A549 (cell line): ENCODE data around the gene ADAM10. TPM values are rescaled to one million over a fixed set of nuclear protein-coding genes. Genes with fewer than 3 reads are reported as not detected.
A peak's percentile ranks its signal among the peaks of the same experiment; 100 is the strongest.

ENCODE experiments used
- ATAC-seq, 2 experiments: fragments of 200-7000 bp in 1 of 2; fragments of >200 bp in 1 of 2; cut with Nextera tagmentation in 1 of 2; cut with Tn5 transposase in 1 of 2; 3 replicates each; pipeline versions ENCODE4 v1.8.0 to v1.9.1; 2018 to 2020; ENCODE audit warnings: mild to moderate bottlenecking in 1 of 2, moderate library complexity in 1 of 2
- CTCF ChIA-PET: fragments of 300-600 bp; sonication (Branson Sonifier 250); formaldehyde crosslinking; extraction: SDS; loops from one replicate; lab custom pipeline; 2021; ENCODE audit warnings: antibody characterized with exemption, inconsistent platforms; lab: Yijun Ruan, JAX
- POLR2A ChIA-PET: fragments of 350-600 bp; formaldehyde crosslinking; extraction: SDS; loops from one replicate; lab custom pipeline; 2021; ENCODE audit warnings: antibody characterized with exemption, inconsistent platforms; lab: Yijun Ruan, JAX
- DNase-seq, 2 experiments: peaks; one replicate each; pipeline versions ENCODE4 v3.0.0 to v3.0.0-alpha.2; 2011 to 2016; ENCODE audit warnings: low read depth in 1 of 2, low spot score in 1 of 2
- FAIRE-seq: peaks from 2 replicates; lab custom pipeline; 2011; peaks lifted over from hg19 to GRCh38; lab: Jason Lieb, UNC
- H3K27ac ChIP-seq, 2 experiments: fragments of >200 bp; sonication (Bioruptor Twin); formaldehyde crosslinking; 3 replicates each; pipeline ENCODE4 v1.5.1; 2016 to 2017
- H3K4me1 ChIP-seq: fragments of >200 bp; sonication (Bioruptor Twin); formaldehyde crosslinking; 3 replicates; pipeline ENCODE4 v1.6.1; 2016
- H3K4me2 ChIP-seq: fragments of >200 bp; sonication (Bioruptor Twin); formaldehyde crosslinking; 3 replicates; pipeline ENCODE4 v1.6.1; 2016
- H3K4me3 ChIP-seq: fragments of >200 bp; sonication (Bioruptor Twin); formaldehyde crosslinking; 3 replicates; pipeline ENCODE4 v1.5.1; 2016
- H3K9me3 ChIP-seq: fragments of >200 bp; sonication (Bioruptor Twin); formaldehyde crosslinking; 3 replicates; pipeline ENCODE4 v1.6.1; 2016
- BHLHE40 ChIP-seq: IDR thresholded peaks from 2 replicates; pipeline ENCODE4 v1.6.1; 2012; ENCODE audit warnings: low read depth, low read length, inconsistent platforms
- CBX2 ChIP-seq: fragments of 200-600 bp; sonication (generic); IDR thresholded peaks from 2 replicates; pipeline ENCODE4 v1.6.1; 2016; ENCODE audit warnings: low read depth, mild to moderate bottlenecking, borderline replicate concordance
- CBX8 ChIP-seq: fragments of 200-600 bp; sonication (generic); IDR thresholded peaks from 2 replicates; pipeline ENCODE4 v1.6.1; 2016
- CEBPB ChIP-seq, 2 experiments: fragments of >200 bp in 1 of 2; sonication (Bioruptor Twin) in 1 of 2; formaldehyde crosslinking in 1 of 2; IDR thresholded peaks; 2 replicates each; pipeline ENCODE4 v1.6.1; 2012 to 2016
- FOXS1 ChIP-seq: fragments of 250-450 bp; sonication (Bioruptor Pico); IDR thresholded peaks from 2 replicates; pipeline ENCODE4 v1.5.0; 2020; ENCODE audit warnings: mild to moderate bottlenecking, moderate library complexity
- GATA3 ChIP-seq: IDR thresholded peaks from 2 replicates; pipeline ENCODE4 v1.6.1; 2012; ENCODE audit warnings: borderline replicate concordance
- KDM1A ChIP-seq: fragments of 200-600 bp; sonication (generic); IDR thresholded peaks from 2 replicates; pipeline ENCODE4 v1.6.1; 2016; ENCODE audit warnings: low read depth, mild to moderate bottlenecking
- MAZ ChIP-seq: fragments of 150-350 bp; IDR thresholded peaks from 2 replicates; pipeline ENCODE4 v1.6.1; 2014; ENCODE audit warnings: antibody characterized with exemption, low read depth, low read length, borderline replicate concordance
- REST ChIP-seq: fragments of 200-600 bp; sonication (generic); IDR thresholded peaks from 2 replicates; pipeline ENCODE4 v1.6.1; 2016; ENCODE audit warnings: antibody characterized with exemption, mild to moderate bottlenecking, moderate library complexity
- TFCP2L1 ChIP-seq: fragments of 250-450 bp; sonication (Bioruptor Pico); IDR thresholded peaks from 2 replicates; pipeline ENCODE4 v1.5.0; 2021; ENCODE audit warnings: mild to moderate bottlenecking
- WGBS: methylation state at CpG from one replicate; pipeline ENCODE4 v1.1.6; 2017; ENCODE audit errors: missing lambda C conversion rate; 5-methylcytosine and 5-hydroxymethylcytosine counted together
- polyA plus RNA-seq, 4 experiments: library from polyadenylated mRNA; depleted of rRNA in 3 of 4; stranded (reverse); fragments of >200 nt; fragmentation: RNase III in 1 of 4; extraction: RNeasy Plus Mini Kit Qiagen cat#74134 plus additional on column Dnase treatment in 1 of 4; gene quantifications; 2 replicates in 3 of 4; 3 replicates in 1 of 4; pipeline ENCODE4 v1.2.3, GENCODE V29; 2011 to 2017
- TF ChIP-seq, protein P1 (sequence below): fragments of 250-450 bp; sonication (Bioruptor Pico); IDR thresholded peaks from 2 replicates; pipeline ENCODE4 v1.5.0; 2020; ENCODE audit warnings: low read depth, mild to moderate bottlenecking, moderate library complexity
- TF ChIP-seq, protein P2 (sequence below): fragments of >200 bp; sonication (Bioruptor Twin); formaldehyde crosslinking; IDR thresholded peaks from 3 replicates; pipeline ENCODE4 v1.5.1; 2016

Gene ADAM10
- polyA plus RNA-seq, 2 of the 4 experiments (the other 2 are of a cell fraction) = 200 to 210 TPM

DNA sequence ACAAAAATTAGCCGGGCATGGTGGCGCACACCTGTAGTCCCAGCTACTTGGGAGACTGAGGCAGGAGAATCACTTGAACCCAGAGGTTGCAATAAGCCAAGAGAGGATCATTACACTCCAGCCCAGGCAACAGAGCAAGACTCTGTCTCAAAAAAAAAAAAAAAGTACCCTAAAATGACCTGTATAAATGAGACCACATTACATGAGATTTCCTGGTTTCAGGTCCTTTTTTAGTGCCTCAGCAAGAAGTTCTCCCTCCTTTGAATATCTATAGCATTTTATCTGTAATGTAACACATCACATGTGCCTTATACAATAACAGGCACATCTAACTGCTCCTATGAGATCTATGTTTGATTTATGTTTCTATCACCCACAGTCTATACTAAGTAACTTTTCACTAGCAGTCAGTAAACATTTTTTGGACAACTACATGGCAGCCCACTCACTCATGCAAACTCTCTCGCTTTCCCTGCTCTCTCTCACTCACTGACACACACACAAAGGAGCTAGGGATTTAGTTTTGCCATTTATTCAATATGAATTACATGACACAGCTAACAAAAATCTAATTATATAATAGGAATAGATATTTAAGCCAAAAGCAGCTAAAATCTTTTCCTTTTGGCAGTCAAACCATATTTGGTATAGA lies 34.1 kb downstream of the ADAM10 start (continued):
- TF ChIP-seq REST (no peak), CBX8 (no peak)

- FAIRE-seq = peak; percentile 86
- Histone ChIP-seq H3K4me2 (no peak overlapping the region), H3K9me3 (no peaks in the 10 kb centered on the region), H3K4me1 (peaks cover 8% of the 10 kb centered on the region; the same call in 1 of the 3 replicates), H3K4me3 (no peak overlapping the region), H3K27ac (no peak overlapping the region)
- no peak for ATAC-seq
- DNase-seq = no peak
- TF ChIP-seq GATA3 (no peak), CBX2 (no peak), CEBPB (IDR thresholded peaks at IDR 0.05) (no peak), MAZ (no peak), BHLHE40 (no peak), TFCP2L1 (CRISPR knock-in tag) (no peak)
- TF ChIP-seq, protein P1, sequence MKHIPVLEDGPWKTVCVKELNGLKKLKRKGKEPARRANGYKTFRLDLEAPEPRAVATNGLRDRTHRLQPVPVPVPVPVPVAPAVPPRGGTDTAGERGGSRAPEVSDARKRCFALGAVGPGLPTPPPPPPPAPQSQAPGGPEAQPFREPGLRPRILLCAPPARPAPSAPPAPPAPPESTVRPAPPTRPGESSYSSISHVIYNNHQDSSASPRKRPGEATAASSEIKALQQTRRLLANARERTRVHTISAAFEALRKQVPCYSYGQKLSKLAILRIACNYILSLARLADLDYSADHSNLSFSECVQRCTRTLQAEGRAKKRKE (CRISPR knock-in tag) = no peak
- TF ChIP-seq, protein P2, sequence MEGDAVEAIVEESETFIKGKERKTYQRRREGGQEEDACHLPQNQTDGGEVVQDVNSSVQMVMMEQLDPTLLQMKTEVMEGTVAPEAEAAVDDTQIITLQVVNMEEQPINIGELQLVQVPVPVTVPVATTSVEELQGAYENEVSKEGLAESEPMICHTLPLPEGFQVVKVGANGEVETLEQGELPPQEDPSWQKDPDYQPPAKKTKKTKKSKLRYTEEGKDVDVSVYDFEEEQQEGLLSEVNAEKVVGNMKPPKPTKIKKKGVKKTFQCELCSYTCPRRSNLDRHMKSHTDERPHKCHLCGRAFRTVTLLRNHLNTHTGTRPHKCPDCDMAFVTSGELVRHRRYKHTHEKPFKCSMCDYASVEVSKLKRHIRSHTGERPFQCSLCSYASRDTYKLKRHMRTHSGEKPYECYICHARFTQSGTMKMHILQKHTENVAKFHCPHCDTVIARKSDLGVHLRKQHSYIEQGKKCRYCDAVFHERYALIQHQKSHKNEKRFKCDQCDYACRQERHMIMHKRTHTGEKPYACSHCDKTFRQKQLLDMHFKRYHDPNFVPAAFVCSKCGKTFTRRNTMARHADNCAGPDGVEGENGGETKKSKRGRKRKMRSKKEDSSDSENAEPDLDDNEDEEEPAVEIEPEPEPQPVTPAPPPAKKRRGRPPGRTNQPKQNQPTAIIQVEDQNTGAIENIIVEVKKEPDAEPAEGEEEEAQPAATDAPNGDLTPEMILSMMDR = no peak
- POLR2A ChIA-PET = interaction anchor here (0.6 kb wide), 1 partner anchor 1273 kb away, joined by 8 read pairs; no protein-coding TSS in a partner anchor
- CTCF ChIA-PET = no interaction called here
These were observed 38.8 kb downstream of the ADAM10 start for GRCh38 chr15:58710701-58711100.

GRCh38 chr15:58707397-58707796 lies 42.1 kb downstream of the ADAM10 start:
- WGBS = 86% methylated on average over 4 of the region's 4 CpGs

More at GRCh38 chr15:58707397-58707796, 42.1 kb downstream of the ADAM10 start:
- ChIA-PET CTCF (no interaction called here), POLR2A (no interaction called here)
- H3K27ac ChIP-seq = no peak overlapping the region
- H3K4me2 ChIP-seq = no peak overlapping the region
- FAIRE-seq = no peak
- no peak for ATAC-seq
- H3K4me1 ChIP-seq = peaks cover 13% of the 10 kb centered on the region; the same call in 1 of the 3 replicates
- H3K9me3 ChIP-seq = no peaks in the 10 kb centered on the region
- no peak overlapping the region for H3K4me3 ChIP-seq
- no peak for TF ChIP-seq FOXS1 (CRISPR knock-in tag)
- TF ChIP-seq KDM1A = no peak
- TF ChIP-seq REST = no peak
- TF ChIP-seq, all 56 proteins: peak for 0
- DNase-seq = no peak
